HEK293 (cell line): ENCODE results near the gene NOS2.

Experiments
- CTCF ChIA-PET: fragments of 350-600 bp; formaldehyde crosslinking; extraction: SDS; loops from one replicate; lab custom pipeline; 2021; ENCODE audit warnings: antibody characterized with exemption; lab: Yijun Ruan, JAX
- POLR2A ChIA-PET: fragments of 300-600 bp; formaldehyde crosslinking; extraction: SDS; loops from one replicate; lab custom pipeline; 2020; ENCODE audit warnings: antibody characterized with exemption, inconsistent platforms; lab: Yijun Ruan, JAX
- H3K27ac ChIP-seq: fragments of 200-500 bp; sonication (Bioruptor generic); 2 replicates; pipeline ENCODE4 v1.5.1; 2014; ENCODE audit warnings: low read depth, low read length, control low read depth, inconsistent platforms; ENCODE audit errors: extremely low read depth
- H3K36me3 ChIP-seq, 2 experiments: fragments of 200-500 bp in 1 of 2; sonication (Bioruptor generic) in 1 of 2; 1 replicate in 1 of 2; 2 replicates in 1 of 2; pipeline ENCODE4 v1.5.1; 2014 to 2017; ENCODE audit warnings: inconsistent platforms in 2 of 2, low read length in 2 of 2; ENCODE audit not compliant: control insufficient read depth in 2 of 2, insufficient read depth in 1 of 2
- H3K4me1 ChIP-seq: fragments of 200-500 bp; sonication (Bioruptor generic); 2 replicates; pipeline ENCODE4 v1.5.1; 2014; ENCODE audit warnings: mild to moderate bottlenecking, low read length, inconsistent platforms; ENCODE audit not compliant: control insufficient read depth, insufficient read depth
- H3K4me3 ChIP-seq: 2 replicates; pipeline ENCODE4 v1.5.1; 2011; ENCODE audit warnings: low read depth, mild to moderate bottlenecking, control low read depth, low read length, moderate library complexity
- H3K9me3 ChIP-seq: fragments of 200-500 bp; sonication (Bioruptor generic); 2 replicates; pipeline ENCODE4 v1.5.1; 2014; ENCODE audit warnings: low read depth, low read length, inconsistent platforms; ENCODE audit not compliant: control insufficient read depth, insufficient read depth
- EGR2 ChIP-seq: fragments of 450-650 bp; formaldehyde crosslinking; IDR thresholded peaks from 2 replicates; pipeline ENCODE4 v1.5.1; 2016; ENCODE audit warnings: low read depth, missing biosample characterization, missing genetic modification characterization
- KLF7 ChIP-seq: fragments of 450-650 bp; formaldehyde crosslinking; IDR thresholded peaks from 2 replicates; pipeline ENCODE4 v1.5.1; 2016; ENCODE audit warnings: missing biosample characterization, missing genetic modification characterization, borderline replicate concordance
- KLF8 ChIP-seq: fragments of 450-650 bp; formaldehyde crosslinking; IDR thresholded peaks from 2 replicates; pipeline ENCODE4 v1.5.1; 2016; ENCODE audit warnings: missing biosample characterization, missing genetic modification characterization
- OVOL3 ChIP-seq: fragments of 450-650 bp; formaldehyde crosslinking; IDR thresholded peaks from 2 replicates; pipeline ENCODE4 v1.5.1; 2016; ENCODE audit warnings: missing biosample characterization, missing genetic modification characterization
- SP3 ChIP-seq: fragments of 450-650 bp; formaldehyde crosslinking; IDR thresholded peaks from 2 replicates; pipeline ENCODE4 v1.5.1; 2016; ENCODE audit warnings: missing biosample characterization, missing genetic modification characterization
- ZBTB48 ChIP-seq: fragments of 450-650 bp; formaldehyde crosslinking; IDR thresholded peaks from 2 replicates; pipeline ENCODE4 v1.5.1; 2016; ENCODE audit warnings: missing biosample characterization, missing genetic modification characterization
- ZNF10 ChIP-seq: fragments of 450-650 bp; formaldehyde crosslinking; IDR thresholded peaks from 2 replicates; pipeline ENCODE4 v1.5.1; 2017; ENCODE audit warnings: missing biosample characterization, missing genetic modification characterization
- ZNF121 ChIP-seq: fragments of 450-650 bp; formaldehyde crosslinking; IDR thresholded peaks from 2 replicates; pipeline ENCODE4 v1.5.1; 2016; ENCODE audit warnings: missing biosample characterization, missing genetic modification characterization
- ZNF140 ChIP-seq: fragments of 450-650 bp; formaldehyde crosslinking; IDR thresholded peaks from 2 replicates; pipeline ENCODE4 v1.5.1; 2016; ENCODE audit warnings: missing biosample characterization, missing genetic modification characterization
- ZNF16 ChIP-seq: fragments of 450-650 bp; formaldehyde crosslinking; IDR thresholded peaks from 2 replicates; pipeline ENCODE4 v1.5.1; 2016; ENCODE audit warnings: low read depth, missing biosample characterization, missing genetic modification characterization
- ZNF174 ChIP-seq: fragments of 450-650 bp; formaldehyde crosslinking; IDR thresholded peaks from 2 replicates; pipeline ENCODE4 v1.5.0; 2017; ENCODE audit warnings: missing biosample characterization, mild to moderate bottlenecking, missing genetic modification characterization
- ZNF248 ChIP-seq: fragments of 450-650 bp; formaldehyde crosslinking; IDR thresholded peaks from 2 replicates; pipeline ENCODE4 v1.5.1; 2017; ENCODE audit warnings: missing biosample characterization, missing genetic modification characterization
- ZNF394 ChIP-seq: fragments of 450-650 bp; formaldehyde crosslinking; IDR thresholded peaks from 2 replicates; pipeline ENCODE4 v1.5.1; 2016; ENCODE audit warnings: missing biosample characterization, missing genetic modification characterization, mild to moderate bottlenecking, moderate library complexity, borderline replicate concordance
- ZNF416 ChIP-seq: fragments of 450-650 bp; formaldehyde crosslinking; IDR thresholded peaks from 2 replicates; pipeline ENCODE4 v1.5.1; 2016; ENCODE audit warnings: missing biosample characterization, missing genetic modification characterization
- ZNF426 ChIP-seq: fragments of 450-650 bp; formaldehyde crosslinking; IDR thresholded peaks from 2 replicates; pipeline ENCODE4 v1.5.1; 2017; ENCODE audit warnings: missing biosample characterization, missing genetic modification characterization, mild to moderate bottlenecking, inconsistent platforms, moderate library complexity
- ZNF548 ChIP-seq: fragments of 450-650 bp; formaldehyde crosslinking; IDR thresholded peaks from 2 replicates; pipeline ENCODE4 v1.5.1; 2016; ENCODE audit warnings: missing biosample characterization, missing genetic modification characterization
- ZNF623 ChIP-seq: fragments of 450-650 bp; formaldehyde crosslinking; IDR thresholded peaks from 2 replicates; pipeline ENCODE4 v1.5.1; 2016; ENCODE audit warnings: missing biosample characterization, missing genetic modification characterization
- ZNF626 ChIP-seq: fragments of 450-650 bp; sonication (Bioruptor Pico); formaldehyde crosslinking; IDR thresholded peaks from 2 replicates; pipeline ENCODE4 v1.5.1; 2018; ENCODE audit warnings: missing biosample characterization, missing genetic modification characterization, inconsistent platforms
- ZNF629 ChIP-seq: fragments of 450-650 bp; formaldehyde crosslinking; IDR thresholded peaks from 2 replicates; pipeline ENCODE4 v1.5.1; 2017; ENCODE audit warnings: missing biosample characterization, missing genetic modification characterization
- ZNF830 ChIP-seq: fragments of 450-650 bp; IDR thresholded peaks from 2 replicates; pipeline ENCODE4 v1.5.0; 2018; ENCODE audit warnings: missing biosample characterization, missing genetic modification characterization, low read depth, mild to moderate bottlenecking, moderate library complexity
- ZXDB ChIP-seq: fragments of 450-650 bp; formaldehyde crosslinking; IDR thresholded peaks from 2 replicates; pipeline ENCODE4 v1.5.1; 2016; ENCODE audit warnings: missing biosample characterization, missing genetic modification characterization
- TF ChIP-seq, protein P1 (sequence below): sonication (generic); formaldehyde crosslinking; IDR thresholded peaks from 2 replicates; pipeline ENCODE4 v1.8.1; 2022; ENCODE audit warnings: mild to moderate bottlenecking, moderate library complexity, missing genetic modification reagents
- TF ChIP-seq, protein P2 (sequence below): fragments of 450-650 bp; formaldehyde crosslinking; IDR thresholded peaks from 2 replicates; pipeline ENCODE4 v1.5.1; 2017; ENCODE audit warnings: missing biosample characterization, mild to moderate bottlenecking, missing genetic modification characterization, moderate library complexity
- TF ChIP-seq, protein P3 (sequence below): fragments of 450-650 bp; formaldehyde crosslinking; IDR thresholded peaks from 2 replicates; pipeline ENCODE4 v1.5.1; 2016; ENCODE audit warnings: missing biosample characterization, missing genetic modification characterization
- TF ChIP-seq, protein P4 (sequence below): fragments of 450-650 bp; formaldehyde crosslinking; IDR thresholded peaks from 2 replicates; pipeline ENCODE4 v1.5.1; 2016; ENCODE audit warnings: missing biosample characterization, missing genetic modification characterization

The NOS2 gene

DNA sequence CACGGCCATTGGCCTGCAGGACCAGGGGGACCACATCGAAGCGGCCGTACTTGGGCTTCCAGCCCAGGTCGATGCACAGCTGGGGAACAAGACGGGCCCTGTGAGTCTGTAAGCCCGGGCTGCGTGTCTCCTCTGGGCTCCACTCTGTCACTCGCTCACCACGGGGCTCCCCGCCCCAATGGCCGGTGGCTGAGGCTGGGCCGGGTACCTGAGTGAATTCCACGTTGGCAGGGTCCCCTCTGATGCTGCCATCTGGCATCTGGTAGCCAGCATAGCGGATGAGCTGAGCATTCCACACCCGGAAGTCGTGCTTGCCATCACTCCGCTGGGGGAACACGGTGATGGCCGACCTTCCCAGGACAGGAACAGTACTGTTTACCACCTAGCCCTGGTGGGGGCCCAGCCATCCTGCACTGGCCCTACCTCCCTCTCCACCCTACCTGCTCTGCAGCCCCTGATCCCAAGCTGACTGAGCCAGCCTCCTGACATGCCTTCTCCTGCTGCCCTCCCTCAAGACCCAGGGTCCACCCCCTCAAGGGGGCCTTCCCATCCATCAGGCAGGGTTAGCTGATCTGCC lies 19.4 kb downstream of the NOS2 start (continued):
- TF ChIP-seq EGR2 (tag by site-specific recombination) (no peak), KLF8 (tag by site-specific recombination) (no peak), ZNF394 (tag by site-specific recombination) (no peak), ZNF121 (tag by site-specific recombination) (no peak)
- TF ChIP-seq, protein P1, sequence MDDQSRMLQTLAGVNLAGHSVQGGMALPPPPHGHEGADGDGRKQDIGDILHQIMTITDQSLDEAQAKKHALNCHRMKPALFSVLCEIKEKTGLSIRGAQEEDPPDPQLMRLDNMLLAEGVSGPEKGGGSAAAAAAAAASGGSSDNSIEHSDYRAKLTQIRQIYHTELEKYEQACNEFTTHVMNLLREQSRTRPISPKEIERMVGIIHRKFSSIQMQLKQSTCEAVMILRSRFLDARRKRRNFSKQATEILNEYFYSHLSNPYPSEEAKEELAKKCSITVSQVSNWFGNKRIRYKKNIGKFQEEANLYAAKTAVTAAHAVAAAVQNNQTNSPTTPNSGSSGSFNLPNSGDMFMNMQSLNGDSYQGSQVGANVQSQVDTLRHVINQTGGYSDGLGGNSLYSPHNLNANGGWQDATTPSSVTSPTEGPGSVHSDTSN: no peak

DNA sequence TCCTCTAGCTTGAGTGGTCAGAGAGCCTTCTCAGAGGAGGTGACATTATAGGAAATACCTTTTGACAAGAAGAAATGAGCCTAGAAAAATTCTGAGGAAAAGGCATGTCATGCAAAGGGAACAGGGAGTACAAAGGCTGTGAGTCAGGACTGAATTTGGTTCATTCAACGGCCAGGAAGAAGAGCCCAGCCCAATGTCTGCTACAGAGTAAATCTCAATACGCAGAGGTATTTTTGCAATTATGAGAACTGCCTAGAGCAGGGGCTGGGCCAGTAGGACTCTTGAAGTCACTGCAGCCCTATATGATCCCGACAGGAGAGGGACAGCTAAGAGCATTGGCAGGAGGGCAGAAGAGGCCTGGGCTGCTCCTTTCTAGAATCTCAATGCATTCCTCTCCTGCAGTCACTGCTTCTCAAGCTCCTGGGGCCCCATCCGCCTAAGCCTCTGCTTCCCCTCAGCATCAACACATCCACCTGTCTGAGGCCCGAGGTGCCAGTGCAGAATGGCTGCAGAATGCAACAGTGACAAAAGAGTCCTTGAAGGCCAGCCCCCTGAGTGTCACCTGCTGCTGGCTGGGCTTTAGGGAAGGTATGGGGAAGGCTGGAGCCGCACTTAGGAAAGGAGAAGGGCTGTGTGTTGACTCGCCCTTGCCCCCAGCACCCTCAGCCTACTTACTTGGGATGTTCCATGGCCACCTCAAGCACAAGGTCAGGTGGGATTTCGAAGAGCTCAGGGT lies 20.1 kb downstream of the NOS2 start:
- Histone ChIP-seq H3K27ac (0 out of 2 replicates have a peak overlapping the region, but pooled peaks have one; percentile 3), H3K9me3 (no peaks in the 10 kb centered on the region), H3K4me3 (no peak overlapping the region), H3K36me3 (no peaks in the 10 kb centered on the region), H3K4me1 (no peaks in the 10 kb centered on the region)
- CTCF ChIA-PET: interaction anchor here (0.5 to 1.6 kb wide), 5 partner anchors 21 to 453 kb away, joined by 3 to 12 read pairs (median 4); no protein-coding TSS in a partner anchor
- TF ChIP-seq ZNF548 (tag by site-specific recombination): no peak
- TF ChIP-seq, protein P2, sequence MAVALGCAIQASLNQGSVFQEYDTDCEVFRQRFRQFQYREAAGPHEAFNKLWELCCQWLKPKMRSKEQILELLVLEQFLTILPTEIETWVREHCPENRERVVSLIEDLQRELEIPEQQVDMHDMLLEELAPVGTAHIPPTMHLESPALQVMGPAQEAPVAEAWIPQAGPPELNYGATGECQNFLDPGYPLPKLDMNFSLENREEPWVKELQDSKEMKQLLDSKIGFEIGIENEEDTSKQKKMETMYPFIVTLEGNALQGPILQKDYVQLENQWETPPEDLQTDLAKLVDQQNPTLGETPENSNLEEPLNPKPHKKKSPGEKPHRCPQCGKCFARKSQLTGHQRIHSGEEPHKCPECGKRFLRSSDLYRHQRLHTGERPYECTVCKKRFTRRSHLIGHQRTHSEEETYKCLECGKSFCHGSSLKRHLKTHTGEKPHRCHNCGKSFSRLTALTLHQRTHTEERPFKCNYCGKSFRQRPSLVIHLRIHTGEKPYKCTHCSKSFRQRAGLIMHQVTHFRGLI (tag by site-specific recombination): peak; percentile 58; the same call in 1 of the 2 replicates
- POLR2A ChIA-PET: no interaction called here

DNA sequence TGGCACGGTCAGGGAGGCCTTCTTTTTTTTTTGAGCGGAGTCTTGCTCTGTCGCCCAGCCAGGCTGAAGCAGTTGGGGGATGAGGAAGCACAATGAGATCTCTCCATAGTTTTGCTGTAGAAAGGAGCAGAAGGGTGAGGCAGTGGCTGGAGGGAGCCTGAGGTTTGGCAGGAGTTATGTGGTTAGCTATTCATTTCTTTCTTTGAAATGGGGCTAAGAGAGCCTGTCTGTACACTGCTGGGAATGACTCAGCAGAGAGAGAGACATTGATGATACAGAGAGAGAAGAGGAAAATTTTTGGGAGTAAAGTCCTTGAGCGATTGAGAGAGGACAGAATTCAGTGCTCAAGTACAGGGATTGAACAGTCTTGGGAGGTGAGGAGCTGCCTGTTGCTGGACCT lies 22.1 kb downstream of the NOS2 start:
- H3K4me3 ChIP-seq: no peak overlapping the region
- no peaks in the 10 kb centered on the region for H3K9me3 ChIP-seq
- POLR2A ChIA-PET: no interaction called here
- no peaks in the 10 kb centered on the region for H3K36me3 ChIP-seq
- CTCF ChIA-PET: interaction anchor here (0.8 to 1.8 kb wide), 4 partner anchors 17 to 124 kb away, joined by 3 to 8 read pairs (median 4); no protein-coding TSS in a partner anchor
- no peaks in the 10 kb centered on the region for H3K4me1 ChIP-seq
- H3K27ac ChIP-seq: no peak overlapping the region
- TF ChIP-seq ZNF10 (tag by site-specific recombination) (no peak), SP3 (tag by site-specific recombination) (no peak), OVOL3 (tag by site-specific recombination) (no peak), ZNF426 (tag by site-specific recombination) (no peak), ZNF174 (tag by site-specific recombination) (no peak), ZNF629 (no peak), KLF7 (tag by site-specific recombination) (no peak), ZNF16 (tag by site-specific recombination) (no peak), ZNF623 (tag by site-specific recombination) (no peak), ZNF830 (no peak), ZXDB (tag by site-specific recombination) (no peak), ZNF140 (no peak), ZNF248 (tag by site-specific recombination) (no peak), ZNF626 (tag by site-specific recombination) (no peak), ZNF416 (tag by site-specific recombination) (no peak), ZBTB48 (tag by site-specific recombination) (no peak)
- TF ChIP-seq, protein P3, sequence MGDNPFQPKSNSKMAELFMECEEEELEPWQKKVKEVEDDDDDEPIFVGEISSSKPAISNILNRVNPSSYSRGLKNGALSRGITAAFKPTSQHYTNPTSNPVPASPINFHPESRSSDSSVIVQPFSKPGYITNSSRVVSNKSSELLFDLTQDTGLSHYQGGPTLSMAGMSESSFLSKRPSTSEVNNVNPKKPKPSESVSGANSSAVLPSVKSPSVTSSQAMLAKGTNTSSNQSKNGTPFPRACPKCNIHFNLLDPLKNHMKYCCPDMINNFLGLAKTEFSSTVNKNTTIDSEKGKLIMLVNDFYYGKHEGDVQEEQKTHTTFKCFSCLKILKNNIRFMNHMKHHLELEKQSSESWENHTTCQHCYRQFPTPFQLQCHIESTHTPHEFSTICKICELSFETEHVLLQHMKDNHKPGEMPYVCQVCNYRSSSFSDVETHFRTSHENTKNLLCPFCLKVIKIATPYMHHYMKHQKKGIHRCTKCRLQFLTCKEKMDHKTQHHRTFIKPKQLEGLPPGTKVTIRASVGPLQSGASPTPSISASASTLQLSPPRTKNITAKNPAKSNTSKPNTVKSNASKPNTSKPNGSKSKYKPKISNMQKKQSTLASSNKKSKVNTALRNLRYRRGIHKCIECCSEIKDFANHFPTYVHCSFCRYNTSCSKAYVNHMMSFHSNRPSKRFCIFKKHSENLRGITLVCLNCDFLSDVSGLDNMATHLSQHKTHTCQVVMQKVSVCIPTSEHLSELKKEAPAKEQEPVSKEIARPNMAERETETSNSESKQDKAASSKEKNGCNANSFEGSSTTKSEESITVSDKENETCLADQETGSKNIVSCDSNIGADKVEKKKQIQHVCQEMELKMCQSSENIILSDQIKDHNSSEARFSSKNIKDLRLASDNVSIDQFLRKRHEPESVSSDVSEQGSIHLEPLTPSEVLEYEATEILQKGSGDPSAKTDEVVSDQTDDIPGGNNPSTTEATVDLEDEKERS (tag by site-specific recombination): no peak
- TF ChIP-seq, protein P4, sequence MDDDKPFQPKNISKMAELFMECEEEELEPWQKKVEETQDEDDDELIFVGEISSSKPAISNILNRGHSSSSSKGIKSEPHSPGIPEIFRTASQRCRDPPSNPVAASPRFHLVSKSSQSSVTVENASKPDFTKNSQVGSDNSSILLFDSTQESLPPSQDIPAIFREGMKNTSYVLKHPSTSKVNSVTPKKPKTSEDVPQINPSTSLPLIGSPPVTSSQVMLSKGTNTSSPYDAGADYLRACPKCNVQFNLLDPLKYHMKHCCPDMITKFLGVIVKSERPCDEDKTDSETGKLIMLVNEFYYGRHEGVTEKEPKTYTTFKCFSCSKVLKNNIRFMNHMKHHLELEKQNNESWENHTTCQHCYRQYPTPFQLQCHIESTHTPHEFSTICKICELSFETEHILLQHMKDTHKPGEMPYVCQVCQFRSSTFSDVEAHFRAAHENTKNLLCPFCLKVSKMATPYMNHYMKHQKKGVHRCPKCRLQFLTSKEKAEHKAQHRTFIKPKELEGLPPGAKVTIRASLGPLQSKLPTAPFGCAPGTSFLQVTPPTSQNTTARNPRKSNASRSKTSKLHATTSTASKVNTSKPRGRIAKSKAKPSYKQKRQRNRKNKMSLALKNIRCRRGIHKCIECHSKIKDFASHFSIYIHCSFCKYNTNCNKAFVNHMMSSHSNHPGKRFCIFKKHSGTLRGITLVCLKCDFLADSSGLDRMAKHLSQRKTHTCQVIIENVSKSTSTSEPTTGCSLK: no peak
